Heart left ventricle (tissue), 16 donors: ENCODE data around the gene SNW1. TPM values are rescaled to one million over a fixed set of nuclear protein-coding genes. Genes with fewer than 3 reads are reported as not detected.
"Not testable (repeated sequence)": the region's sequence is repeated elsewhere in the genome, so short reads cannot be mapped to it uniquely, and the experiment has no call there.

Experiments
- ATAC-seq, 4 donors: fragments of 200-7000 bp; cut with Tn5 transposase; one replicate each; pipeline ENCODE4 v1.9.1; 2020 to 2022; ENCODE audit warnings: moderate library complexity in 4 of 4, mild to moderate bottlenecking in 3 of 4, moderate number of reproducible peaks in 1 of 4
- DNase-seq, 5 donors: peaks; one replicate each; pipeline ENCODE4 v3.0.0-alpha.2; 2020
- H3K27ac ChIP-seq, 12 donors: fragments of 200-600 bp; sonication (generic) in 4 of 12; one replicate each; pipeline versions ENCODE4 v1.5.0 to v1.8.0; 2016 to 2022; ENCODE audit warnings: mild to moderate bottlenecking in 2 of 12
- H3K27me3 ChIP-seq, 9 donors: fragments of 200-600 bp; sonication (generic) in 2 of 9; one replicate each; pipeline versions ENCODE4 v1.5.1 to v1.8.0; 2016 to 2022; ENCODE audit warnings: mild to moderate bottlenecking in 3 of 9
- H3K36me3 ChIP-seq, 9 donors: fragments of 200-600 bp; sonication (generic) in 2 of 9; one replicate each; pipeline versions ENCODE4 v1.5.0 to v1.8.0; 2018 to 2022; ENCODE audit warnings: mild to moderate bottlenecking in 2 of 9
- H3K4me1 ChIP-seq, 12 donors: fragments of 200-600 bp; sonication (generic) in 4 of 12; one replicate each; pipeline versions ENCODE4 v1.5.0 to v1.8.0; 2016 to 2022; ENCODE audit warnings: mild to moderate bottlenecking in 3 of 12
- H3K4me3 ChIP-seq, 12 donors: fragments of 200-600 bp; sonication (generic) in 4 of 12; one replicate each; pipeline versions ENCODE4 v1.5.0 to v1.8.0; 2017 to 2022; ENCODE audit warnings: mild to moderate bottlenecking in 9 of 12, moderate library complexity in 4 of 12
- H3K9me3 ChIP-seq, 12 donors: fragments of 200-600 bp; sonication (generic) in 4 of 12; one replicate each; pipeline versions ENCODE4 v1.5.0 to v1.8.0; 2016 to 2022; ENCODE audit warnings: mild to moderate bottlenecking in 1 of 12
- CTCF ChIP-seq, 12 donors: fragments of 200-600 bp; sonication (generic) in 4 of 12; IDR thresholded peaks; one replicate each; pipeline versions ENCODE4 v1.5.0 to v1.8.0; 2018 to 2022; ENCODE audit warnings: antibody characterized with exemption in 12 of 12, mild to moderate bottlenecking in 5 of 12
- POLR2A ChIP-seq, 2 donors: fragments of 450-650 bp; IDR thresholded peaks; one replicate each; pipeline ENCODE4 v1.6.1; 2017; ENCODE audit warnings: antibody characterized with exemption in 2 of 2, mild to moderate bottlenecking in 2 of 2, moderate library complexity in 2 of 2
- WGBS, 4 donors: extraction: QIAGEN DNeasy Blood & Tissue Kit in 2 of 4; methylation state at CpG; one replicate each; pipeline versions ENCODE4 v1.1.5 to v1.1.7; 2013 to 2018; 5-methylcytosine and 5-hydroxymethylcytosine counted together
- intact Hi-C, 10 donors: fragments of 100-400 bp; cut with DNase I; formaldehyde crosslinking; loops; one replicate each; pipeline versions ENCODE4 v1.11.1 to v1.14.2; 2022
- polyA plus RNA-seq, 2 donors: library from polyadenylated mRNA; stranded (reverse); fragments of 200-250 nt; gene quantifications; one replicate each; pipeline ENCODE4 v1.2.3, GENCODE V29; 2013
- total RNA-seq, 9 donors: library from RNA; depleted of rRNA in 2 of 9; stranded (reverse); fragments of >200 nt in 2 of 9; fragmentation: NEBNext Ultra II Directional in 3 of 9; extraction: Animal tissue kit (Norgen Biotek cat#: 25700) in 3 of 9; gene quantifications; one replicate each; pipeline versions ENCODE4 v1.1.0 to v1.2.4, GENCODE V29; 2016 to 2023
- donor health status: ischemic (EF 13 %, LVEDD 7.1; RV severe dilation, severe dysfunction).
- donor health status: healthy with polysubstance abuse.
- donor health status: DM: no; HTN: yes; CAD: no.
- donor health status: DM: no; HTN: no; CAD: no.
- donor health status: ischemic (EF 25% LVEDD 6.9; RV normal size, moderate dysfunction).
- donor health status: ischemic (EF 25% LVEDD 5.7; RV mildly dilated, moderate dysfunction).
- donor health status: healthy.
- donor health status: DM: yes; HTN: yes; CAD: no.
- donor health status: ischemic (EF 35%, LVEDD 5.7; RV mildly dilated, moderate dysfunction).
- donor health status: nonischemic (EF 11% LVEDD 7.7; RV severe dilation, severe dysfunction).
- donor health status: DM: yes; HTN: yes; CAD: no.
- donor health status: PGD.
- donor health status: ischemic (EF 29% LVEDD 5.4; RV normal size, mild dysfunction).
- donor health status: nonischemic (EF 23%, LVEDD 6.1; RV moderate dilation, normal function).

The SNW1 gene
- total and polyA plus RNA-seq, 11 donors = 25.8 to 67.3 (median 47.0) TPM

DNA sequence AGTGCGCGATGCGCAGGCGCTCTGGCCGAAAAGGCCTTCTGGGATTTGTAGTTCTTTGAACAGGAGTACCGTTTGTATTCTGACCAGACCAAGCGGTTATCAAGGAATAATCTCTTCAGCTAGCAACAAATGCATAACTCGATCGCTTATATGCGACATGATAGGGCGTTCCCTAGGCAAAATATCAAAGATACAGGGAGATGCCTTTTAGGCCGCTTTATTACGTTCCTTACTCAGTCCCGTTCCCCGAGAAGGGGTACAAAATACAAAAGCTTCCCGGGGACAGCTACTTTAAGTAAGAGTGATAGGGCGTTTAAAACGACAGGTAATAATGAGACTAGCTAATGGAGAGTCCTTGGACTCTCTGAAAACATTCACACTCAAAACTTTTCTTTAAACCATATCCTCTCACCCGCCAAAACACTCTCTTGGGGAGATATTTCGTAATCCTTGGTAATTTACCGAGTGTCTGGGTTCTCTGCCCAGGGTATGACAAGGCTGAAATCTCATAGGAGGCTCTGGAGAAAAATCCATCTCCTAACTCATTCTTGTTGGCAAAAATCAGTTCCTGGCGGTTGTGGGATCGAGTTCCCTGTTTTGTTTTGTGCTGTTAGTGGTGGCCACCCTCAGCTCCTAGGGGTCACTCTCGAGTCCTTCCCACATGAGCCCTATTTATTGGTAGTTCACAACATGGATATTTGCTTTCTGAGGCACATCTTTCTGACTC, 412 bp upstream of the SNW1 start:
- DNase-seq = peak in 4 of 5 donors; percentile 25 to 62 (median 47)

DNA sequence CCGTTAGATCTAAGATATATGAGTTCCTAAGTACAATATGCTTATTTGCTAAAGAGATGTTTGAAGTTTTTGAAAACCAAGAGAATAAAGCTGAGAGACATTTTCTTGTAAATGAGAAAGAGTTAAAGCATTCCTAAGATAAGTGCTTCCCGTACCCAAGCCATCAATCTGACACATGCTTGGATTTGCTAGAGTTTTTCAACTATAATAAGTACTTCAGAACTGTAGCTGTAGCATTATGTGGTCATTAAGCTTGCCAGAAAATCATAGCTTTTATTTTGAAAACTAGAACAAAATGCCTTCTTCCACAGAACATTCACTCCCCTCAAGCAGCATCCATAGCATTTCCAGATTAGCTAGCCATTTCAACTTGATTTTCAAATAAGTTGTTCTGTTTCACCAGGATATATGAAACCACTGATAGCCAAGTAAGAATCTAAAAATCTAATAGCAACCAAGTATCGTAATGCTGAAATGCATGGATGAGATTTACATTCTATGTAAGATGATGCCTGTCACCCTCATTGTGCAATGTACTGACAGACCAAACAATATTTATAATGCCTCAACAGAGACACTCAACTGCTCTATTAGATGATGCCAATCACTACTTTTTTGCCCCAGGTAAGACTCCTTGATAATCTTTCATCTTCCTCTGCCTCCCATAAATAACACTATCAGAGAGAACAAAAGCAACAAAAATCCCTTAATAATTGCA, 8.0 kb downstream of the SNW1 start:
- TF ChIP-seq POLR2A (IDR thresholded peaks at IDR 0.05) = no peak
- TF ChIP-seq CTCF (IDR thresholded peaks at IDR 0.05) = no peak
- H3K36me3 ChIP-seq = peaks cover 0 to 84% (median 64%) of the 10 kb centered on the region in 9 donors
- ATAC-seq = no peak
- intact Hi-C loops = no loop called here
- no peaks in the 10 kb centered on the region for H3K9me3 ChIP-seq
- DNase-seq = no peak
- no peaks in the 10 kb centered on the region for H3K27me3 ChIP-seq
- 53 to 72% (median 61%) methylated on average over 3 of the region's 3 CpGs for WGBS, 4 donors
- no peak overlapping the region for H3K27ac ChIP-seq
- H3K4me1 ChIP-seq = peaks cover 0 to 24% (median 14%) of the 10 kb centered on the region in 12 donors
- H3K4me3 ChIP-seq = no peak overlapping the region

More for the DNA sequence above, 412 bp upstream of the SNW1 start:
- ATAC-seq = peak; percentile 41 to 65 (median 50)
- peak overlapping the region; percentile 72 to 100 (median 90) for H3K4me3 ChIP-seq
- H3K36me3 ChIP-seq = peaks cover 0 to 5% (median 3%) of the 10 kb centered on the region in 9 donors
- H3K9me3 ChIP-seq = no peaks in the 10 kb centered on the region
- 4 to 6% (median 4%) methylated on average over 24 of the region's 24 CpGs for WGBS, 4 donors
- peaks cover 0 to 45% (median 25%) of the 10 kb centered on the region in 12 donors for H3K4me1 ChIP-seq
- TF ChIP-seq CTCF (IDR thresholded peaks at IDR 0.05) = peak in 8 of 12 donors; percentile 16 to 47 (median 29)
- no peak for TF ChIP-seq POLR2A (IDR thresholded peaks at IDR 0.05)
- intact Hi-C loops = loop anchor here in 3 of 10 donors (1.0 to 5.0 kb wide), 3 partner anchors 39 to 41 kb away; partner anchors contain the start of gene ADCK1 (in 3 of the 3)
- H3K27ac ChIP-seq = peak overlapping the region; percentile 75 to 99 (median 94)
- H3K27me3 ChIP-seq = no peaks in the 10 kb centered on the region

DNA sequence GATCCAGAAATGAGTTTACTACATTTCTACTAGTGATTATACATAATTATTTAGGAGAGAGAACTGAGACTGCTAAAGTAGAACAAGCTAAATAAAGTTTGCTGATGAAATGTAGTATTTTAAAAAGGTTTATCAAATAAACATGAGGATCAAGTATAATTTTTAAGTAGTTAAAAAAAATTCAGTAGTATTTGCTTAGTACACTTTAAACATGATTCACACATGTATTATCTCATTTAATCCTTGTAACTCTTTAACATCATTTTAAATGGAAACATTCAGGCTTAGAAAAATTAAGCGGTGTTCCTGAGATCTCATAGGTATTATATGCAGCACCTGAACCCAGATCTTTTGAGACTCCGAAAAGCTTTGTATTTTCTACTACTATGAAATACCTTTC, 8.7 kb downstream of the SNW1 start:
- Histone ChIP-seq H3K27ac (no peak overlapping the region), H3K27me3 (no peaks in the 10 kb centered on the region), H3K4me1 (peaks cover 0 to 19% (median 10%) of the 10 kb centered on the region in 12 donors), H3K4me3 (no peak overlapping the region), H3K9me3 (no peaks in the 10 kb centered on the region), H3K36me3 (peaks cover 0 to 88% (median 67%) of the 10 kb centered on the region in 9 donors)
- intact Hi-C loops = no loop called here
- DNase-seq (no peak), ATAC-seq (no peak)
- no peak for TF ChIP-seq CTCF (IDR thresholded peaks at IDR 0.05)
- no peak for TF ChIP-seq POLR2A (IDR thresholded peaks at IDR 0.05)
- 92 to 97% (median 96%) methylated on average over 2 of the region's 2 CpGs for WGBS, 4 donors

GRCh38 chr14:77747425-77747824, 13.5 kb downstream of the SNW1 start:
- DNase-seq, H3K27me3 ChIP-seq, ATAC-seq, intact Hi-C loops, H3K4me1 ChIP-seq, H3K4me3 ChIP-seq, H3K27ac ChIP-seq, H3K9me3 ChIP-seq: not testable (repeated sequence)
- peaks cover 0 to 88% (median 74%) of the 10 kb centered on the region in 9 donors for H3K36me3 ChIP-seq
- WGBS, 4 donors = 90 to 95% (median 93%) methylated on average over 13 to 33 of the region's 33 CpGs
